Stimulated activated CD8-positive, alpha-beta memory T cell treated with anti-CD3 and anti-CD28 coated beads, Interleukin-7, amount 100 ng/mL, for 48 hours (primary cell): Measurements from ENCODE around the gene TMEM163.
"Not testable (repeated sequence)": the region's sequence is repeated elsewhere in the genome, so short reads cannot be mapped to it uniquely, and the experiment has no call there.

ENCODE experiments used
- DNase-seq, 2 donors: peaks; one replicate each; pipeline ENCODE4 v3.0.0-alpha.2; 2020; ENCODE audit warnings: low read depth in 1 of 2; ENCODE audit errors: extremely low read depth in 1 of 2

The TMEM163 gene

DNA sequence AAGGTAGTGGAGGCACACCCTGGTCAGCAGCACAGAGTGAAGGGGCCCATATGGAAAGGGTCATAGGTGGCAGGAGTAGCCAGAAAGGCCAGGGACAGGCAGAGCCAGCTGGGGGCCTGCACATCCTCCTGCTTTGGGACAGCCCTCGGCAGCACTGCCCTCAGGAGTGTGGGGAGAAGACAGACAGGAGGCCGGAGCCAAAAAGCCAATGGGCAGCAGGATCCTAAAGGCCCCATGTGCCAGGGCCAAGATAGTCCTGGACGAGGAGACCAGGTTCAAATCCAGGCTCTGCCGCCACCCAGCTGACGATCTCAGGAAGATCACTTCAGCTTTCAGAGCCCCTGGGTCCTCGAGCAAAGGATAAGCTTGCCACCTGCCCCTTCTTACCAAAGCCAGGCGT is 220.1 kb downstream of the TMEM163 start:
- DNase-seq = no peak

GRCh38 chr2:134493797-134494196 is 225.0 kb downstream of the TMEM163 start:
- no peak for DNase-seq

DNA sequence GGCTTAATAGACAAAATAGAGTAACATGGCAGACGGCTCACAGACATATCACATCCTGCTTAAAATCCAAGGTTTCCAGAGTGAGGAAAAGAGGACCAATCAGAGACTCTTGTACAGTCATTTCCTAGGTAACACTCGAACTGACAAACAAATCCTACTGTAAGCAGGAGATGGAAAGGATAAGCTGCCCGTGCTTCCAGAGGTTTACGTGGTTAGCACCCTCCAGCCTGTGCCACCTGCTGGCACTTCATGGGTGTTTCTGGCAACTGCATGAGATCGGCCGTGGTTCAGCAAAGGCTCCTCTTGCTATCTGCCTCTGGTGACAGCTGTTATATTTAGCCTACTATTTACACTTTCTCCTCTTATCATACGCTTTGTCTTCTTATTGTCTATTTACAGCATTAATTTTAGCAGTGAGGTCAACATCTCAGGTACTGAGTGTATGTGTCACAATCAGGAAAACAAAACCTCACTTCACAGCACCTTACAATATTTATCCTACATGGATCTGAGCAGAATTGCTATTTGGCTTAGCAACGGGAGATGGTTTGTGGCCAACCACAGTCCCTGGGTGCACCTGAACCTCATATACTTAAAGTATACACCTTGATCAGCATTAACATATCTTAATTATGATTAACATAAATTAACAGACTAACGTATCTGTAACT is 226.9 kb downstream of the TMEM163 start:
- no peak for DNase-seq

DNA sequence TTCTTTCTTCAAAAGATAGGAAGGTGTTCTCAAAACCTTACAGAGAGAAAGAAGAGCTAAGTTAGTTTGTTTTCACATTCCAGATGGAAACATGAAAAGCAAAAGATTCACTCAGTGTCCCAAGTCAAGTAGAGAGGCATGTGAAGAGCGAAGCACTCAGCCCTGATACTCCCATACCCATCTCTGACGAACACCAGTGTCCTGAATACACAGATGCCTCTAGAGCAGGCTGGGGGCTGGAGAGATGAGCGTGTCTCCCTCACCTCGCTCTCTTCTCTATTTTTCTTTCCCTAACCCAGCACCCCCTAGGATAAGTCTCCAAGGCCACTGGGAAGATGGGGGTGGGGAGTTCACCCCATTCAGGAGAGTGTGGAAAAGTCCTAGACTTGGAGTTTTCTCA is 227.8 kb downstream of the TMEM163 start:
- no peak for DNase-seq

DNA sequence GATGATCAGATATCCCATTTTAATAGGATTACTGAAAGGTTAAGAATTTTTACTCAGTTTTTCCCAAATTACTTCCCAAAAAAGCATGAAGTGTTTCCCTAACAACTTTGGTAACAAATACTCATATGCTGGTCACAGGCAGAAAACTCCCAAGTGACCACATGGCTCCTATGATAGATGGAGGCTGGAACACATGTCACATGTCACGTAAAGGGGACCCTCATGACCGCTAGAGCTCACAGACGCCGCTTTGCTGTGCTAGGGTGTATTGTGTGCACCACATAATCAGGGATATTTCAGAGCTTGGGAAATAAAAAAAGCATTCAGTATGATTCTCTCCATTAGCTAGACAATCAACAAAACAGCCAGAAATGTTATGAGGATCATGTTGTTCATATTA is 228.2 kb downstream of the TMEM163 start:
- no peak for DNase-seq

- no peak for DNase-seq
Observed at GRCh38 chr2:134489732-134490384, 228.9 kb downstream of the TMEM163 start.

GRCh38 chr2:134482766-134483340 is 235.9 kb downstream of the TMEM163 start:
- no peak for DNase-seq

DNA sequence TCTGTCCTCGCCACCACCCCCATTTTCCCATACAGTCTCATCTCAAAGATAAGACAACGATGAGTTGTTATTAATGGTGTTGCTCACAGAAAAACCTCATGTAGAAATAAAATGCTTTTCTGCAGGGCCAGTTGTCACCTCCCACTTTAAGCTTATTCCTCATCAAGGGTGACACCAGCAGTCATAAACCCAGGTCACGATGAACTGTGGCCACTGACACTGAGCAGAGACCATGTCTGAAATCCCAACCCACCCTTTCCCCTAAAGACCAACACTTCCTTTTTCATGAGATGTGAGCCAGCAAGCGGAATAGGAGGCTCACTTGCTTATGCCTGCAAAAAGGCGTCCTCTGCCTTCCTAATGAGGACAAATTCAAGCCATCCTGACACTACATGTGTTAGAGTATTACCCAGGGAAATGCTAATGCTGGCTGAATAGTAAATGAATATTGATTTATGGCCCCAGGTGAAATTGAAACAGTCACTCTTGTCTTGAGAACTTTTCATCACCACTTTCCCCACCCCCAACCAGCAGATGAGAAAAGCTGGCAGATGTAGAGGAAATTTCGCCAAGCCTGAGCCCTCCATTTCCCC is 236.6 kb downstream of the TMEM163 start:
- no peak for DNase-seq

DNA sequence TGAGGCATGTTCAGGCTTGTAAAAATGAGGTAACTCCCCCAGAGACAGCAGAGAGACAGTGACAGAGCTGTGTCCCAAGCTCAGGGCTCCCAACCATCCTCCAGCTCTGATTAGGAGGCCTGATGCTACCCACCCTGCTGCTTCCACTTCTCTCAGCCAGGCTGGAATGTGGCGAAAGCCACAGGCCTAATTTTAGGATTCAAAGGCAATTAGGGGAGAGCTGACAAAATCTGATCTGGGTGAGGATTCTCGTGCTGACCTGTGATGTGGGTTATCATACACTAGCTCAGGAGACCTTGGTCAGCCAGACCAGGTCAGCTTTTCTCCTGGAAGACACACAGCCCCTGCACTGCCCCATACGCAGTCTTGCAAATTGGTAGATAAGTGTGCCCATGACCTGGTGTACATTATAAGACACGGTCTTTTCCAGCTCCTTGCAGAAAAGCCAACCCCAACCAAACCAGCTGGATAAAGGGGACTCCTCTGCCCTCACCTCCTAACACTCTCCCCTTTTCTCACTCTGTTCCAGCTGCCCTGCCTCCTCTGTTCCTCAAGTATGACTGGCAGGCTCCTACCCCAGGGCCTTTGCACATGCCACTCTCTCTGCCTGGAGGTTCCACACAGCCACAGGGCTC is 239.0 kb downstream of the TMEM163 start:
- no peak for DNase-seq

DNA sequence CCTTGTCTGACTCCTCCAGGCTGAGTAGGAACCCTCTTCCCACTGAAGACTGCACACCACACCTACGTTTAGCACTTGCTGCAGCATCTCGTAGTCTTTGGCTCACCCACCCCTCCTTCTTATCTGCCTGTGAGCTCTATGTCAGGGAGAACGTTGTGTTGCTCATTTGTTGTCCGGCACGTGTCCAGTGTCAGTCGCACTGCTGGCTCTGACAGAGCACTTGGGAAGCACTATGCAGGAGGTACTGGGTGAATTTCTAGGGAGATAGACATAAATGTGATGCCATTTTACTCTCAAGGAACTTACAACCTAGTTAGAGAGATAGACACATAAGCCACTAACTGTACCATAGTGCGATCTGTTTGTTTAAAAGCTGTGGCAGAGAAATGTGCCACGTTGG is 241.8 kb downstream of the TMEM163 start:
- DNase-seq = not testable (repeated sequence)

DNA sequence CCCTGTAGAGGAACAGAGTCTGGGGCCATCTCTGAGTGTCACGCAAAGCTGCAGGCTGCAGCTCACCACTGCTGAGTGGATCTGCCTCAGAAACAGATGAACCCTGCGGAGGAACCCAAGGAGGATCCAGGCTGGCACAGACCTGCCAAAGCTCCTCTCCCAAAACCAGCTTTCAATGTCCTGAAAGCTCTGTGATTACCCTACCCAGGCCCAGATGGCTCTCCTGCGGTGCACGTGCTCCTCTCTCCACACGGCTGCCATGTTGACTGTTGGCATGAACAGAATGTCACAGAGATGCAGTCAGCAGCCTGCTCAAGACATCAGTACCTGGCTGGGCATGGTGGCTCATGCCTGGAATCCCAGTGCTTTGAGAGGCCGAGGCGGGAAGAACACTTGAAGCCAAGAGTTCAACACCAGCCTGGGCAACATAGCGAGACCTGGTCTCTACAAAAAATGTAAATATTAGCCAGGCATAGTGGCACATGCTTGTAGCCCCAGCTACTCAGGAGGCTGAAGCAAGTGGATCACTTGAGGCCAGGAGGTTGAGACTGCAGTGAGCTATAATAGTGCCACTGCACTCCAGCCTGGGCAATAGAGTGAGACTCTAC is 248.1 kb downstream of the TMEM163 start:
- no peak for DNase-seq

DNA sequence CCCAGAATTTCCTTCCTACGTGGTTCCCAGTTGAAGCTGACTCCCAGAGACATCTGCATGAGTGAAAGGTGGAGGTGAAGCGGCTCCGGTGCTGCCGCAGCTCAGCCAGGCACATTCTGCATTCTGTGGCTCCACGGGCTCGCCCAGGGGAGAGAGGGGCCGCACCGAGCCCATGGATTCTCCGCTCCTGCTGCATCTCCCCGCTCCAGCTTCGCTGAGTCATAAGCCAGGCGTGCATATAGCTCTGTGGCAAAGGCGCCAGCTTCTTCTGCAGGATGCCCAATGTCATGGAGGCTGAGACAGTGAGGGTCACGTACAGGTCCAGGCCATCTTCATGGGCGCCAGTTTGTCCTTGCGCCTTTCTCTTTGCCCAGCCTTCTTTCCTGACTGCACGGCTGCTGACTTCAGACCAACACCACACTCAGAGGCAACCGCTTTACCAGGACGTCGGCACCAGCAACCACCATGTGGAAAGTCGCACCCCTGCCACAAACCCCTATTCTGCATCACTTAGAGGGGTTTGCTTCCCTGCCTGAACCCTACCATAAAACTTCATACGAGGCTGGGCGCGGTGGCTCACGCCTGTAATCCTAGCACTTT is 249.2 kb downstream of the TMEM163 start:
- DNase-seq = no peak

DNA sequence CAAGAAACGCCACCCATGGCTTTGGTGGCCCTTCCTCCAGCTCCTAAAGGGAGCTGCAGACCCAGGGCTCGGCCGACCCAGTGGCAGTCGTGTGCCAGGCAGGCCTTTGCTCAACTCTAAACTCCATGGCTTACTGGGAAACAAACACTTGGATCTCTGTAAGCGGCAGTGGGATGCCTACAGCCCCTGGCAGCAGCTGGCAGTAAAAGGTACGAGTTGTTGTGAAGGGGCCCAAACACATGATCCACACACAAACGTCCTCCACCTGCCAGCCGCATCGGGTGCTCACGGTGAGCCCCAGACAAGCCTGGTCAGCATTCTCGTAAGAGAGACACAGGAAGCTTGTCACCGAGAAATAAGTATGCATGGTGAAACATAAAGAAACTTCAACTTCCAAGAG is 250.0 kb downstream of the TMEM163 start:
- DNase-seq = no peak

DNA sequence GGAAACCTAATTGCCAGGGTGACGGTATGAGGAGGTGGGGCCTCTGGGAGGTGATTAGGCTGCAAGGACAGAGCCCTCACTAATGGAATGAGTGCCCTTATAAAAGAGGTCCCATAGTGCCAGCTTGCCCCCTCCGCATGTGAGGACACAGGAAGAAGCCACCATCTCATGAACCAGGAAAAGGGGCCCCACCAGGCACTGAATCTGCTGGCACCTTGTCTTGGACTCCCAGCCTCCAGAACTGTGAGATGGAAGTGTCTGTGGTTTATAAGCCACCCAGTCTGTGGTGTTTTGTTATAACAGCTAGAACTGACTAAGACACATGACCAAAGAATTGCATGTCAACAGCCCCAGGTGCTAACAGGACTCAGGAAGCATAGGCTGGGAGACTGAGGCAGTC is 250.6 kb downstream of the TMEM163 start:
- DNase-seq = no peak

DNA sequence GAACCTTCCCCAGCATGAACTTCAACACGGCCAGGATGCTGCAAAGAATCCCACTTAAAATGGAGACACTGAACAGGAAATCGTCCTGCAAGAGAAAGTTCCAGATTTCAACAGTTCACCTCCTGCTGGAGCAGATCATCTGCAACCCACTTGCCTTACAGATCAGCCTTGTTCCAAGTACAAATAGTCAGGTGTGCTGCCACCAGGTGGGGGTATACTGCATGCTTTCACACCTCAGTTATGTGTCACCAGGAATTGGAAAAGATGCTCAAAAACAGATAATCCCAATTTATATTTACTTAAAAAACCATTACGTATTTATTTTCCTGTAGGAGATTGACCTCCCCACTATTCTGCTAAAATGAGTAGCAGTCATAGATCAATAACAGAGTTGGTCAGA is 252.7 kb downstream of the TMEM163 start:
- DNase-seq = no peak

DNA sequence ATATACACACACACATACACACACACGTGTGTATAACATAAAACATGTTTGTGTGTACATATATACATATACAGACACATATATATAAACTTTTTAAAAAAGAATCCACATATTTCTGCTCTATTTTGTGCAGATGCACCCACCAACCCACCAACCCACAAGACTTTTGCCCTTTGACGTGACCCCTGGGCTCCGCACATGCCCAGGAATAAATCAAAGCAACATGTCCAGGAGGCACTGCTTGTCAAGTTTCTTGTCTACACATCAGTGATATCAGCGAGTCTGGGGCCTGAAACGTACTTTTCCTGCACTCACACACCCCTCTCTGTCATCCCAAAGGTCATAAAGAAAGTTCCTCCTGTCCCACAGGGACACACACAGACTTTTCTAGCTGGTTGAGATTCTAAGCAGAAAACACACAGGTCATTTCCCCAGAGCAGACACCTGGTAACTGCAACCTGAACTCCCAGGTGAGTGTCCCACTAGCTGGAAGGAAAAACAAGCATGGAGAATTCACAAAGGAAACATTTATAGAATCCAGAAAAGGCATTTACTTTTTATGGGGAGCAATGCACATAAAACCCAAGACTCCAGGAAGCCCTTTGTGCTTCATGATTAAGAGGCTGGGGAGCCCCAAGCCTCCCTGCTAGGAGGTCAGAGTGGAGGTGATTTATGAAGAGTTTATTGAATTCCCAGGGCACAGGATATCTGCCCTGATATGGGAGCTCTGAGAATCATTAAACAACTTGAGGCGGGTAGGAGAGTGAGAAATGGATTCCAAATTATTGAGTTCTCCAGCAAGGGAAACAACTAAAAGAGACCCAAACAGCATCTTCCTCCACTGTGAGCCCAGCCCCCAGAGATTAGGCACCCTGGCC is 253.3 kb downstream of the TMEM163 start:
- DNase-seq = no peak

- no peak for DNase-seq
Observed at GRCh38 chr2:134463699-134464022, 255.1 kb downstream of the TMEM163 start.

DNA sequence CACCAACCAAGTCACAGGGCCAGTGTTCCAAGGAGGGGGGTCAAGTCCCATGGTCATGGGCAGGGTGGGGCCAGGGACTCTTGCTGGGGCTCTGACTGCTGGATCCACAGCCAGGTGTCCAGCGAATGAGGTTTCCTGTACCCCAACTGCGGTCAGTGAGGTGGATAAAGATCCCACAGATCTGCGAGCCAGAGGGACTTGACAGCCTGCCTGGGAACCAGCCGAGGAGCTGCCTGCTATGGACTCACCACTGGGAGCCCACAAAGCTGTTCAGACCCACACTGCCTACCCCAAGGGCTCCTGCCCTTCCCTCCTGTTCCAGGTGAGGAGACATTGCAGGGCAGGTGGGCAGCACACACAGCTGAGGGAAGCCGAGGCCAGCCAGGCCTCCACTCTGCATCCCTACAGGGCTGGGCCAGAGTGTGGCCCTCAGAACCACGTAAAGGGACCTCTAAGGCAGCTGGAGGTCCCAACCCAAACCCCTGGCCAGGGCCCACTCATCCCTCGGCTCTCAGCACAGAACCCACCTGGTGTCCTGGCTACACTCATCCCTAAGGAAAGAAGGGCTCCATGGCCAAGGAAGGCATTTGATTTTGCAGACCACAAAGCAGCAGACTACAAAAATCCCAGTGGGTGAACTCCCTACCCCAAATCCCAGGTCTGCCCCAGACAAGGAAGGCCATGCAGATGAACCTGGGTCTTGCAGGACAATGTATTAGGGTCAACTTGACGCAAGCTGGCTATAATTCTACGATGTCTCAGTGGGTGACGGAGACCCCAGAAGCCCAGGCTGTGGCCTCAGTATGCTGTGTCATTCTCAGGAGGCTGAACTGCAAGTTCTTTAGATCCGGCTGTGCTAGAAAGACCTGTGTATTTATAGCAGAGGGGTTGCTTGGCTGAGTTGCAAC is 255.8 kb downstream of the TMEM163 start:
- no peak for DNase-seq

- DNase-seq = no peak
Observed at GRCh38 chr2:134462275-134462674, 256.5 kb downstream of the TMEM163 start.
